ENCODE measurements around the gene HMX3.
"Not testable (repeated sequence)": the region's sequence is repeated elsewhere in the genome, so short reads cannot be mapped to it uniquely, and the experiment has no call there.

The HMX3 gene

GRCh38 chr10:123171616-123172015 lies 35.8 kb downstream of the HMX3 start:
- not testable (repeated sequence) for DNase-seq

DNA sequence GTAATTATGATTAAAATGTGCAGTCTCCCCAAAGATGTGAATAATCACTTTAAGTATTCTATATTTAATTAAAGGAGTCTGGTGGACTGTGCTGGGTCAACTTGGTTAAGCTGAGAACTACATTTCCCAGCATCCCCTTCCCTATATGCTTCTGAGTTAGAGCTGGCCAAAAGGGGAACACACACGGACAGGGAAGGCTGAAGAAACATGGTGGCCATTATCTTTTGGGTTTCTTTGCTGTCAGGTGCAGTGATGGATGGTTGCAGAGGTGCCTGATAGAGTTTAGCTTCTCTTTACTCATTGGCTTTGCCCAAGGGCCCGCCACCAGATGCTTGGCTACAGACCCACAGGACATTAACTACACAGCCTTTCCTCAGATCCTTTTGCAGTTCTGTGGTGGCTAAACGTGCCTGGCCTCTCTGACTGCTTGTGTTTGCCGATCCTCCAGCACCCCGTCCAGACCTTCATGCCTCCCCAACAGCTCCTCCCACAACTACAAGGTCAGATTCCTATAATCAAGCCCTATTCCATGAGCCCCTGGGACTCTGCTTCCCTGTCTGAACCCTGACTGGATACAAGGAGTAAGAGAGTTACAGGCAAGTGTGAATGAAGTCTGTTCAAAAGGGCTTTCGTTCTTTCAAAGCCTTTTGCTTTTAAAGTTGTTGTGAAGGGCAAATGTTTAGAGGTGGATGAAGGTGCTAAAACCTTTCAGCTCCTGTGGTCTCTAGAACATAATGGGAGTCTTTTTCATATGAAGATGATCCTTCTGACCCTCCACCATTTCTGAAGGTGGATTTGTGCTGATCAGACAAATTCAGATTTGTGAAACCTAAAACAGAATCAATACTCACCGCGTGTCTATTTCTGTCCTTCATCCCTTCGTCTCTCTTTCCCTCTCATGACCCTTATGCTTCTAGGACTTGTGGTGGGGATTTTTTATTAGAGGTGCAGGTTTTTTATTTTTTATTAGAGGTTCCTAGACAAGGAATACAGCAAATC lies 39.9 kb downstream of the HMX3 start:
- DNase-seq = no peak

GRCh38 chr10:123178390-123178789 lies 42.6 kb downstream of the HMX3 start:
- DNase-seq = not testable (repeated sequence)

GRCh38 chr10:123180101-123181090 lies 44.6 kb downstream of the HMX3 start:
- DNase-seq = no peak

DNA sequence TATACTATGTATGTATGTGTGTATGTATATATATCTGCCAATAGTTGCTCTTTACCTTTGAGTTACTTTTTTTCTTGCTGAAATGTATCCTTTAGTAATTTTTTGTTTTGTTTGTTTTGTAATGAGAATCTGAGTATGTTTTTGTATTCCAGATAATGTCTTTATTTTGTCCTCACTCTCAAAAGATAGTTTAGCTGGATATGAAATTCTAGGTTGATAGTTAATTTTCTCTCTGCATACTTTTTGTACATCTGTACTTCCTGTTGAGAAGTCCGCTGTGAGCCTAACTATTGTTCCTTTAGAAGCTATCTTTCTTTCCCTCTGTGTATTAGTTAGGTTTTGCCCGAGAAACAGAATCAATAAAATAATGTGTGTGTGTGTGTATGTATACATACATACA lies 48.0 kb downstream of the HMX3 start:
- no peak for DNase-seq

DNA sequence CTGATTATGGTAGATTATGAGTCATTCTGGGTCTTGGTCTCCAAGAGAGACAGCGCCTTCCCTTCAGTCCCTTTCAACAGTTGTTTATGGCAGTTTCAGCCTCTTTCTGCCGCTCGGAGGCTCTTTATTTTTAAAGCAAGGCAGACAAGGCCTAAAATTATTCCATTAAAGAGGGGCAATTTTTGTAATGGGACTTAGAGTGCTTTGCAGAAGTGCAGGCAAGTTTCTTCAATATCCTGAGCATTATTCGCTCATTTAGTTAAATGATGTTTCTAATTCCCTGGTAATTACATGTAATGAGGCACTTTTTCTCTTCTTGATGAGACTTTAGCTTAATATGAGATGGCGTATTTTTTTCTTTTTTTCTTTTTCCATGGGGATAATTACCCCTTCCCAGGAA lies 52.0 kb downstream of the HMX3 start:
- DNase-seq = no peak

All from hypothalamus (tissue), 51 donors.